Measurements from ENCODE around the gene TBC1D24. TPM values are rescaled to one million over a fixed set of nuclear protein-coding genes. Genes with fewer than 3 reads are reported as not detected.
A peak's percentile ranks its signal among the peaks of the same experiment; 100 is the strongest.

TBC1D24 gene
- total RNA-seq, 4 donors from 2014 or later, result 8.3 to 19.3 (median 11.6) TPM

DNA sequence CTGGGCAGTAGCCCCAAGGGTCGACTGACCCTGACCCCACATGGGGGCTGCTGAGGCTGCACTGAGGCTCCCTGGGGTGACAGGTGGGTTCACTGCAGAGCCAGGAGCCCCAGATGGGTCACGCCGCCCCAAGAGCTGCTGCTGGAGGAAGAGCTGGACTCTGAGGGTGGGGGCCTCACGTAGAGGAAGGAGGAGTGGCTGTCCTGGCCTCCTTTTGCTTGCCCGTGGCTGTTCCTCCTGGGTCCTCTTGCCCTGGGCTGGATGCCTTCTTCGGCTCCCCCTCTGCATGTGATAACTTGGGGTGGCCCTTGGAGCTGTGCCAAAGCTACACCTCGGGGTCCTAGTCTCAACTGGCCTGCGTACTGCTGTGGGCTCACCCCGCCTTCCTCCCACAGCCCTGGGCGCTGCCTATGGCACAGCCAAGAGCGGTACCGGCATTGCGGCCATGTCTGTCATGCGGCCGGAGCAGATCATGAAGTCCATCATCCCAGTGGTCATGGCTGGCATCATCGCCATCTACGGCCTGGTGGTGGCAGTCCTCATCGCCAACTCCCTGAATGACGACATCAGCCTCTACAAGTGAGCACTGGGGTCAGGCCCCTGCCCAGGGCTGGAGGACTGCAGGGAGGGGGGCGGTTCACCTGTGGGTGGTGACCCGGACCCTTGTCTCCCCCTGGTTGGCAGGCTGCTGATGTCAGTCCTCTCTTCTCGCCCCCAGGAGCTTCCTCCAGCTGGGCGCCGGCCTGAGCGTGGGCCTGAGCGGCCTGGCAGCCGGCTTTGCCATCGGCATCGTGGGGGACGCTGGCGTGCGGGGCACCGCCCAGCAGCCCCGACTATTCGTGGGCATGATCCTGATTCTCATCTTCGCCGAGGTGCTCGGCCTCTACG is 44.1 kb downstream of the TBC1D24 start:
- peaks cover 43 to 68% (median 67%) of the 10 kb centered on the region in 4 donors for H3K4me1 ChIP-seq
- 81% methylated on average over 35 of the region's 39 CpGs; no CpG with 5 or more reads in 1 of the 2 donors for WGBS, 2 donors (ENCODE audit: low coverage in 1 of 2)
- H3K36me3 ChIP-seq, result no peaks in the 10 kb centered on the region
- no peak for DNase-seq
- in situ Hi-C loops (cut with MboI; ENCODE audit: low pct_ligation_motif_present in 1 of 4, low pct_unique_long_range_greater_than_20kb in 1 of 4, low sequenced_read_pairs in 3 of 4) (no loop called here), intact Hi-C loops (cut with DNase I; ENCODE audit: low total_unique reads) (no loop called here)
- peak overlapping the region in 2 of 4 donors; percentile 72 to 73 for H3K4me3 ChIP-seq
- no peak for TF ChIP-seq POLR2AphosphoS5 (IDR thresholded peaks at IDR 0.05)
- TF ChIP-seq, protein P1, sequence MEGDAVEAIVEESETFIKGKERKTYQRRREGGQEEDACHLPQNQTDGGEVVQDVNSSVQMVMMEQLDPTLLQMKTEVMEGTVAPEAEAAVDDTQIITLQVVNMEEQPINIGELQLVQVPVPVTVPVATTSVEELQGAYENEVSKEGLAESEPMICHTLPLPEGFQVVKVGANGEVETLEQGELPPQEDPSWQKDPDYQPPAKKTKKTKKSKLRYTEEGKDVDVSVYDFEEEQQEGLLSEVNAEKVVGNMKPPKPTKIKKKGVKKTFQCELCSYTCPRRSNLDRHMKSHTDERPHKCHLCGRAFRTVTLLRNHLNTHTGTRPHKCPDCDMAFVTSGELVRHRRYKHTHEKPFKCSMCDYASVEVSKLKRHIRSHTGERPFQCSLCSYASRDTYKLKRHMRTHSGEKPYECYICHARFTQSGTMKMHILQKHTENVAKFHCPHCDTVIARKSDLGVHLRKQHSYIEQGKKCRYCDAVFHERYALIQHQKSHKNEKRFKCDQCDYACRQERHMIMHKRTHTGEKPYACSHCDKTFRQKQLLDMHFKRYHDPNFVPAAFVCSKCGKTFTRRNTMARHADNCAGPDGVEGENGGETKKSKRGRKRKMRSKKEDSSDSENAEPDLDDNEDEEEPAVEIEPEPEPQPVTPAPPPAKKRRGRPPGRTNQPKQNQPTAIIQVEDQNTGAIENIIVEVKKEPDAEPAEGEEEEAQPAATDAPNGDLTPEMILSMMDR (IDR thresholded peaks at IDR 0.05), result no peak
- TF ChIP-seq EP300 (IDR thresholded peaks at IDR 0.05; ENCODE audit: low read depth), result no peak
- TF ChIP-seq POLR2A (IDR thresholded peaks at IDR 0.05), result no peak
- no peaks in the 10 kb centered on the region for H3K9me3 ChIP-seq
- H3K27me3 ChIP-seq, result no peaks in the 10 kb centered on the region
- peak overlapping the region; percentile 96 to 99 (median 98) for H3K27ac ChIP-seq

DNA sequence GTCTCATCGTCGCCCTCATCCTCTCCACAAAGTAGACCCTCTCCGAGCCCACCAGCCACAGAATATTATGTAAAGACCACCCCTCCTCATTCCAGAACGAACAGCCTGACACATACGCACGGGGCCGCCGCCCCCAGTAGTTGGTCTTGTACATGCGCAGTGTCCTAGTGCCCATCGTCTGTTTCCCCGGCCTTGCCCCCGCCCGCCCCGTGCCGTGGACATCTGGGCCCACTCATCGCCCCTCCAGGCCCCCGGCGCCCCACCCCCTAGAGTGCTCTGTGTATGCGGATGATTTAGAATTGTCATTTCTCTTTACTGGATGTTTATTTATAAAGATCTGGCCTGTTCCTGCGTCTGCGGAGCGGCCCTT is 44.8 kb downstream of the TBC1D24 start:
- peaks cover 43 to 74% (median 73%) of the 10 kb centered on the region in 4 donors for H3K4me1 ChIP-seq
- no peak for TF ChIP-seq POLR2A (IDR thresholded peaks at IDR 0.05)
- TF ChIP-seq POLR2AphosphoS5 (IDR thresholded peaks at IDR 0.05), result no peak
- TF ChIP-seq EP300 (IDR thresholded peaks at IDR 0.05; ENCODE audit: low read depth), result no peak
- TF ChIP-seq, protein P1 (IDR thresholded peaks at IDR 0.05), result no peak
- in situ Hi-C loops (cut with MboI; ENCODE audit: low pct_ligation_motif_present in 1 of 4, low pct_unique_long_range_greater_than_20kb in 1 of 4, low sequenced_read_pairs in 3 of 4) (no loop called here), intact Hi-C loops (cut with DNase I; ENCODE audit: low total_unique reads) (no loop called here)
- peak overlapping the region; percentile 6 to 73 (median 44) for H3K4me3 ChIP-seq
- no peaks in the 10 kb centered on the region for H3K36me3 ChIP-seq
- DNase-seq, result no peak
- WGBS, 2 donors (ENCODE audit: low coverage in 1 of 2), result 0 to 36% methylated on average over 3 to 22 of the region's 22 CpGs
- H3K9me3 ChIP-seq, result no peaks in the 10 kb centered on the region
- peak overlapping the region; percentile 96 to 99 (median 98) for H3K27ac ChIP-seq
- H3K27me3 ChIP-seq, result no peaks in the 10 kb centered on the region

DNA sequence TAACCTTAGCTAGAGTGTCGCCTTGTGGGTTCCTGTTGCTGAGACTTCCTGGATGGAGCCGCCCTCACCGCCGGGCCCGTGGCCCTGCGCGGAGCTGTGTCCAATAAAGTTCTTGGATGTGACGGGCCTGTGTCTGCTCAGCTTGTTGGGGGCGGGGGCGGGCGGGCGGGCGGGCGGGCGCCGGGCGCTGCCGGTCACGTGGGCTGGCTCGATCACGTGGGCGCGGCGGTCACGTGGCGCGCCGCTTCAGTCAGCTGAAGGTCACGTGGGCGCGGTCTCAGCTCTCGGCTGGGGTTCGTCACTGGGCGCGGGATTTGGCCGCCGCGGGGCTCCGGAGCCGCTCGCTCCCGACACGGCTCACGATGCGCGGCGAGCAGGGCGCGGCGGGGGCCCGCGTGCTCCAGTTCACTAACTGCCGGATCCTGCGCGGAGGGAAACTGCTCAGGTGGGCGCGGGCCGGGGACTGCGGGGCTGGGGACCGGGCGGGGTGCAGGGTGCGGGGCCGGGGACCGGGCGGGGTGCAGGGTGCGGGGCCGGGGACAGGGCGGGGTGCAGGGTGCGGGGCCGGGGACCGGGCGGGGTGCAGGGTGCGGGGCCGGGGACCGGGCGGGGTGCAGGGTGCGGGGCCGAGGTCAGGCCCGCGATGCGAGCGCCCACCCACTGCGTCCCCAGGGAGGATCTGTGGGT is 45.3 kb downstream of the TBC1D24 start, which contains the start of gene AMDHD2:
TSS of gene AMDHD2 (plus strand) at position 275 of the 687 bp plus-strand sequence. CDS start at position 363, 88 bp downstream.
- H3K4me3 ChIP-seq, result peak within 1 kb of the TSS; percentile 72 to 78 (median 74)
- no peaks in the 10 kb centered on the region for H3K27me3 ChIP-seq
- peaks cover 43 to 74% (median 71%) of the 10 kb centered on the region in 4 donors for H3K4me1 ChIP-seq
- DNase-seq, result peak; percentile 92
- WGBS, 2 donors (ENCODE audit: low coverage in 1 of 2), result 1% methylated on average over 27 of the region's 83 CpGs; no CpG with 5 or more reads in 1 of the 2 donors
- peak within 1 kb of the TSS; percentile 96 to 99 (median 98) for H3K27ac ChIP-seq
- no peaks in the 10 kb centered on the region for H3K36me3 ChIP-seq
- TF ChIP-seq POLR2A (IDR thresholded peaks at IDR 0.05) (peak; percentile 63), POLR2AphosphoS5 (IDR thresholded peaks at IDR 0.05) (peak; percentile 84 to 93 (median 86)), EP300 (IDR thresholded peaks at IDR 0.05; ENCODE audit: low read depth) (no peak)
- TF ChIP-seq, protein P1 (IDR thresholded peaks at IDR 0.05), result no peak
- H3K9me3 ChIP-seq, result no peaks in the 10 kb centered on the region
- in situ Hi-C loops (cut with MboI; ENCODE audit: low pct_ligation_motif_present in 1 of 4, low pct_unique_long_range_greater_than_20kb in 1 of 4, low sequenced_read_pairs in 3 of 4), result no loop called here
- intact Hi-C loops (cut with DNase I; ENCODE audit: low total_unique reads), result no loop called here
